ENCODE results near the gene ST3GAL5. TPM values are rescaled to one million over a fixed set of nuclear protein-coding genes. Genes with fewer than 3 reads are reported as not detected.
A peak's percentile ranks its signal among the peaks of the same experiment; 100 is the strongest.

ST3GAL5 gene
- total and polyA plus RNA-seq, 8 donors = 58.4 to 108 (median 93.9) TPM

GRCh38 chr2:85801871-85802270, 86.9 kb downstream of the ST3GAL5 start:
- no peak overlapping the region for H3K4me3 ChIP-seq
- no peak overlapping the region for H3K27ac ChIP-seq
- peaks cover 0 to 4% of the 10 kb centered on the region in 2 donors for H3K9me3 ChIP-seq
- no peak for ATAC-seq
- H3K4me1 ChIP-seq = peaks cover 2 to 15% of the 10 kb centered on the region in 2 donors
- no peaks in the 10 kb centered on the region for H3K27me3 ChIP-seq
- TF ChIP-seq CTCF (IDR thresholded peaks at IDR 0.05) = no peak
- no peaks in the 10 kb centered on the region for H3K36me3 ChIP-seq
- no peak for DNase-seq
- intact Hi-C loops (cut with DNase I) = loop anchor here in 1 of 2 donors (10.0 kb wide), 1 partner anchor 47 kb away; the partner anchor contains the start of gene ATOH8

GRCh38 chr2:85800586-85800985, 88.2 kb downstream of the ST3GAL5 start:
- DNase-seq (no peak), ATAC-seq (no peak)
- no peaks in the 10 kb centered on the region for H3K27me3 ChIP-seq
- no peaks in the 10 kb centered on the region for H3K36me3 ChIP-seq
- H3K4me3 ChIP-seq = no peak overlapping the region
- intact Hi-C loops (cut with DNase I) = loop anchor here in 1 of 2 donors (10.0 kb wide), 1 partner anchor 46 kb away; the partner anchor contains the start of gene ATOH8
- H3K9me3 ChIP-seq = peaks cover 0 to 4% of the 10 kb centered on the region in 2 donors
- peaks cover 7 to 23% of the 10 kb centered on the region in 2 donors for H3K4me1 ChIP-seq
- no peak overlapping the region for H3K27ac ChIP-seq
- no peak for TF ChIP-seq CTCF (IDR thresholded peaks at IDR 0.05)

- H3K4me1 ChIP-seq = peaks cover 7 to 28% of the 10 kb centered on the region in 2 donors
- no peak overlapping the region for H3K4me3 ChIP-seq
- intact Hi-C loops (cut with DNase I) = loop anchor here in 1 of 2 donors (5.0 kb wide), 1 partner anchor 72 kb away; no protein-coding TSS in a partner anchor
- DNase-seq (no peak), ATAC-seq (peak; percentile 66)
- no peaks in the 10 kb centered on the region for H3K27me3 ChIP-seq
- H3K27ac ChIP-seq = no peak overlapping the region
- H3K36me3 ChIP-seq = no peaks in the 10 kb centered on the region
- TF ChIP-seq CTCF (IDR thresholded peaks at IDR 0.05) = no peak
- H3K9me3 ChIP-seq = peaks cover 0 to 4% of the 10 kb centered on the region in 2 donors
These were observed 89.4 kb downstream of the ST3GAL5 start for GRCh38 chr2:85799215-85799956.

- DNase-seq (no peak), ATAC-seq (peak; percentile 46)
- no peak overlapping the region for H3K4me3 ChIP-seq
- no peaks in the 10 kb centered on the region for H3K36me3 ChIP-seq
- TF ChIP-seq CTCF (IDR thresholded peaks at IDR 0.05) = peak; percentile 15 to 44
- no peaks in the 10 kb centered on the region for H3K27me3 ChIP-seq
- H3K4me1 ChIP-seq = peaks cover 9 to 36% of the 10 kb centered on the region in 2 donors
- H3K9me3 ChIP-seq = peaks cover 0 to 4% of the 10 kb centered on the region in 2 donors
- intact Hi-C loops (cut with DNase I) = loop anchor here in 1 of 2 donors (5.0 kb wide), 1 partner anchor 71 kb away; no protein-coding TSS in a partner anchor
- no peak overlapping the region for H3K27ac ChIP-seq
These were observed 90.9 kb downstream of the ST3GAL5 start for GRCh38 chr2:85797921-85798320.

GRCh38 chr2:85797263-85797660, 91.5 kb downstream of the ST3GAL5 start:
- H3K9me3 ChIP-seq = peaks cover 0 to 4% of the 10 kb centered on the region in 2 donors
- H3K4me3 ChIP-seq = no peak overlapping the region
- ATAC-seq = no peak
- DNase-seq = no peak
- no peak for TF ChIP-seq CTCF (IDR thresholded peaks at IDR 0.05)
- H3K27ac ChIP-seq = peak overlapping the region in 1 of 2 donors; percentile 13
- no peaks in the 10 kb centered on the region for H3K36me3 ChIP-seq
- peaks cover 16 to 41% of the 10 kb centered on the region in 2 donors for H3K4me1 ChIP-seq
- intact Hi-C loops (cut with DNase I) = loop anchor here in 1 of 2 donors (5.0 kb wide), 1 partner anchor 70 kb away; no protein-coding TSS in a partner anchor
- H3K27me3 ChIP-seq = no peaks in the 10 kb centered on the region
